Caki2 (cell line): Measurements from ENCODE around the gene LUC7L3. TPM values are rescaled to one million over a fixed set of nuclear protein-coding genes. Genes with fewer than 3 reads are reported as not detected.

Experiments
- DNase-seq: peaks from one replicate; pipeline ENCODE4 v3.0.0-alpha.2; 2015; ENCODE audit warnings: low read depth
- in situ Hi-C: cut with HindIII; loops from 2 replicates; pipeline ENCODE4 v1.10.0; 2016; ENCODE audit warnings: low sequenced_read_pairs, low pct_unique_long_range_greater_than_20kb, mixed read lengths
- total RNA-seq: library from RNA; depleted of rRNA; stranded (reverse); fragments of >200 nt; shearing (Covaris generic); gene quantifications from 2 replicates; pipeline ENCODE4 v1.2.3, GENCODE V29; 2014; ENCODE audit warnings: low replicate concordance

LUC7L3 gene
- total RNA-seq, 1 experiment from 2014 or later, result 9.2 TPM

DNA sequence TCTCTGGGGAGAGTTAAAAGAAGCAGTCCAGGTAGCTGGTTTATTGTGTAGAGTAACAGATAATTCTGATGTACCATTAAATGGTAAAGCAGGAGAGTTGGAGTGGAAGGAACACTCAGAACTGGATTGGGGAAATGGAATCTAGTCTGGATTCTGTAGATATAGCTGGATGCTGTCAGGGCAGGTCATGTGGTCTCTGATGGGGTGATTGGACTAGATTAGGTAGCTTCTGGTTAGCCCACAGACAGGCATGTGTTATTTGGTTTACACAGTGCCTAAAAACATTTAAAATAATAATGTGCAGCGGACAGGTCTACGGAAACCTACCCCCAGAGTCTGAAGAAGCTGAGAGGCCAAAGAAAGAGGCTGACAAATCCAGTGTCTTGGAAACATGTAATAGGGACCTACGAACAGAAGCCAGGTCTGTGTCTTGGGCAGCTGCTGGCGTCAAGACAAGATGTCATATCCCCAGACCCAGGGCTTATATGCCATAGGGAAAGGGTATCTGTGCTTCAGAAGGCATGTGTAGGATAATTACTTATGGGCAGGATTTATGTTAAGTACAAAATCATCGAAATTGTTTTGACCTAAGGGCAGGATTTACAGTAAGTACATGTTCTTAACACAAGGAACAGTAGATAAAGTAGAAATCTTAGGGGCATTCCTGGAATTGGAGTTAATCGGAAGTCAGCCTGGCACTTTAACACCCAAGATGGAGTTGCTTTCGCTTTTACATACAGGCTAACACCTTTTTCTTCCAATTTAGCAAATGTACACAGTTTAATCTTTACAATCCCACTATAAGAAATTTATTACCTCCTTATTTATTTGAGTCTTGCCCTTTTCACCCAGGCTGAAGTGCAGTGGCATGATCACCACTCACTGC lies 12.4 kb downstream of the LUC7L3 start:
- DNase-seq, result no peak
- in situ Hi-C loops, result no loop called here

DNA sequence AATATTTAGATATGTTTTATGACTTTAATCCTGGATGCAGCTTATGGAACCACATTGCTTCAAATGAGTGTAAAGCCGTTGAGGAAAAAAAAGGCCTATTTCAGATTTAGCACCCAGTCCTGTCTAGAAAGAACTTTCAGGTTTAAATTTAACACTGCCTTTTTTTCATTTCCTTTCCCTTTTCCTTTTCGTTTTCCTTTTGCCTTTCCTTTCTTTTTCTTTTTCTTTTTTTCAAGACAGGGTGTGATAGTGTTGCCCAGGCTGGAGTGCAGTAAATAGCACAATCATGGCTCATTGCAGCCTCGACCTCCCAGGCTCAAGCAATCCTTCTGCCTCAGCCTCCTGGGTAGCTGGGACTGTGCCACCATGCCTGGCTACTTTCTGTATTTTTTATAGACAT lies 15.9 kb downstream of the LUC7L3 start:
- in situ Hi-C loops, result no loop called here
- DNase-seq, result no peak

DNA sequence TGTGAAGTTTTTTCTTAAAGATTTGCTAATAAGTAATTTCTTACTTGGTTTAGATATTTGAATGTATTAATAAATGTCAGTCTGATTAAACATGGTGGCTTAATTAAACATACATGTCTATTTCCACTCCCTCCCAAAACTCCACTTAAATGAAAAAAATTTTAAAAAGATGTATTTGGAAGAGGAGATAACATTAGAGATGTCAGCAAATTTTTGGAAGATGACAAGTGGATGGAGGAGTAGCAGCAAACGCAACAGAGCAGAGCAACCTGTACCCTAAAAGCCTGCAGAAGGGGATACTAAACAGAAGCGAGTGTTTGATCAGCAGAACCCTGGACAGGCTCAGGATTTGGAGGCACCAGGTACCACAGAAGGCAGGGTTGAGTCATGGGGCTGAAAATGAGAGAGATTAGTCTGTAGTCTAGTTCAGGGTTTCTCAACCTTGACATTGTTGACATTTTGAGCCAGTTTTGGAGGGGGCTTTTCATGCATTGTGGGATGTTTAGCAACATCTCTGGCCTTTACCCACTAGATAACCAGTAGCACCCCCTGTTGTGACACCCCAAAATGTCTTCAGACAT lies 17.8 kb downstream of the LUC7L3 start:
- no peak for DNase-seq
- in situ Hi-C loops, result no loop called here

DNA sequence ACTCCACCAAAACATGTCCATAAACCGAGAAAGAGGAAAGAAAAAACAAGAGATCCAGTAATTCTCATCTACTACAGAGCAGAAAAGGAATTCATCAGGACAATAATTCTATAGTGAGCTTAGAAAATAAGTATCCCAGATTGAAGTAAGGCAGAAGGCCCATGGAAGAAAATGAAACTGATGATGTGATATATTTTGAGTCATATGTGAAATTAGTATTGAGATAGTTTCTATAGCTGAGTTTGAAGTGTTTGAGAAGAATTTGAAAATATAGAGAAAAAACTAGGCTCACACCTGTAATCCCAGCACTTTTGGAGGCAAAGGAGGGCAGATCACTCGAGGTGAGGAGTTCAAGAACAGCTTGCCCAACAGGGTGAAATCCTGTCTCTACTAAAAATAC lies 19.7 kb downstream of the LUC7L3 start:
- in situ Hi-C loops, result no loop called here
- no peak for DNase-seq

DNA sequence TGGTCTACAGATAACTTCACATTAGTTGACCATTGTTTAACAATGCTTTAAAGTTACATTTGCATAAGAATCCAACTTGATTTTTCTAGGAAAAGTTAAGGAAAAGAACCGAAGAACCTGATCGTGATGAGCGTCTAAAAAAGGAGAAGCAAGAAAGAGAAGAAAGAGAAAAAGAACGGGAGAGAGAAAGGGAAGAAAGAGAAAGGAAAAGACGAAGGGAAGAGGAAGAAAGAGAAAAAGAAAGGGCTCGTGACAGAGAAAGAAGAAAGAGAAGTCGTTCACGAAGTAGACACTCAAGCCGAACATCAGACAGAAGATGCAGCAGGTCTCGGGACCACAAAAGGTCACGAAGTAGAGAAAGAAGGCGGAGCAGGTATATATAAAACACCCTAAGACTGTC lies 26.2 kb downstream of the LUC7L3 start:
- DNase-seq, result no peak
- in situ Hi-C loops, result no loop called here

DNA sequence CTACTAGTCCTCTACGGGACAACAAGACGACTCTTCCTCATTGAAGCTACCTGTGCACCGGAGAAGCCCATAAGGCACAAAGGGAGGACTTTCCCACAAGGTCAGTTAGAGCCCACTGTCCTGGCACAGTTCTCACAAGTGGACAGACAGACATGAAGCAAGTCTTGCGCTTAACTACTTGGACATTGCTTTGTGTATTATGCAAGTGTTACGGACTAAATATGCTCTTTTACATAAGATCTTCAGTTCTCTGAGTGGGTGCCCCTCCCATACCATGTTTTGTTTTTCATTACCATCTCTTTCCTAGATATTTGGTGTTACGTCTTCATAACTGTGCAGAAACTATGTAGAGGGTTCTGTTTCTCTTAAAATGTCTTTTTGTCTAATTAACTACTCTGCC lies 29.8 kb downstream of the LUC7L3 start:
- DNase-seq, result no peak
- in situ Hi-C loops, result no loop called here

DNA sequence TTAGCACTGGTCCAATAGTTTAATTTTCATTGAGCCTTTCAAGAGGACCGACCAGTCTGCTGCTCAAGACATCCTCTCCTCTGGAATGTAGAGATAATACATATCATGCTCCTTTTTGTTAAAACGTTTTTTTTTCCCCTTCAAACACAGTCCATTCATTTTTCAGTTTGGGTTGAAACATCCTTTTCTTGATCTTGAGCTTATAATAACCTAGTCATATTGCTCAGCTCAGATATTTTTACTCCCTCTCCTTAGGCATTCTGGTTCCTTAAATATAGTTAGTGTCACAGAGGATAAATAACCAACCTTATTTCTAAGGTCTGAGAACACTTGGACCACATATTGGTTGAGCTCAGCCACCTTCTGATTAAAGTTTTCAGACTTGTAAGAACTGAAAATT lies 35.1 kb downstream of the LUC7L3 start:
- in situ Hi-C loops, result no loop called here
- DNase-seq, result no peak

DNA sequence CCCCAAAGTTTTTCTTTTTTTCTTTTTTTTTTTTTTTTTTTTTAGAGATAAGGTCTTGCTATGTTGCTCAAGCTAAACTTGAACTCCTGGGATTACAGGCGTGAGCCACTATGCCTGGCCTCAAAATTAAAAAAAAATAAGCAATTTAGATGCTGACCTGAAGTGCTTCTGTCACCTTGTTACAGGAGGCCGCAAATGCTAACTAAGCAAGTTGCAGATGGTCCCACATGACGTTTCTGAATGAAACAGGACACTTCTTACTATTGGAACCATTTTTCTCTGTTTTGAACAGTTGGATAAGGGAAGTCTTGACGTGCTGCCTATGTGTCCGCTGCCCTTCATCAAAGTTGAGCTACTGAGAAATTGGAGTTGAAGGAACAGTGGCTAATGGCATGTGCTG lies 39.1 kb downstream of the LUC7L3 start:
- DNase-seq, result no peak
- in situ Hi-C loops, result no loop called here

DNA sequence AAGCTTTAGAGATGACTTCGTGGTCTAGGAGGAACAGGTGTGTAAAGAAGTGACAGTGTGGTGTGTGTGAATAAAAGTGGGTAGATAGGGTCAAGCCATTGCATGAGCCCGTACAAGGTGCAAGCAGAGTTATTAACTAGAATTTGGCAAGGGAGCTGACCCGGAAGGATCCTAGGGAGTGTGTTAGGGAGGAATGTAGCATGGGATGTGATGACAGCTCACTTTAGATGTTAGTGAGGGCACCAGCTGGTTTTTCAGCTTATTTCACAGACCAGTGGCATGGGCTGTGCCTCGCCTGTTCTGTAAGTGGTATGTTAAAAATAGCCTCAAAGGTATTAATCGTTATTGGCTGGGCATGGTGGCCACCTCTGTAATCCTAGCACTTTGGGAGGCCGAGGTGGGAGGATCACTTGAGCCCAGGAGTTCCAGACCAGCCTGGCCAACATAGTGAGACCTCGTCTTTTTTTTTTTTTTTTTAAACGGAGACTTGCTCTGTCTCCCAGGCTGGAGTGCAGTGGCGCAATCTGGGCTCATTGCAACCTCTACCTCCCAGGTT lies 39.7 kb downstream of the LUC7L3 start:
- in situ Hi-C loops, result no loop called here
- no peak for DNase-seq

DNA sequence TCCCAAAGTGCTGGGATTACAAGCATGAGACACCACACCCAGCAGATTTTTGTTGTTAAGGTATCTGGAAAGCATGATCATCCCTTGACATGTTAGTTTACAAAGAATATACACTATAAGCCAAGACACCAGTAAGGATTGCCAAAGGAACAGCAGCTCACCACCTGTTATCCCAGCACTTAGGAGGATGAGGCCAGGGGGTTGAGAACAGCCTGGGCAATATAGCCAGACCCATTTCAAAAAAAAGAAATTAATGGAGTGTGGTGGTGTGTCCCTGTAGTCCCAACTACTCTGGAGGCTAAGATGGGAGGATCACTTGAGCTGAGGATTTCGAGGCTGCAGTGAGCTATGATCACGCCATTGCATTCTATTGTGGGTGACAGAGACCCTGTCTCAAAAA lies 42.8 kb downstream of the LUC7L3 start:
- in situ Hi-C loops, result no loop called here
- no peak for DNase-seq

DNA sequence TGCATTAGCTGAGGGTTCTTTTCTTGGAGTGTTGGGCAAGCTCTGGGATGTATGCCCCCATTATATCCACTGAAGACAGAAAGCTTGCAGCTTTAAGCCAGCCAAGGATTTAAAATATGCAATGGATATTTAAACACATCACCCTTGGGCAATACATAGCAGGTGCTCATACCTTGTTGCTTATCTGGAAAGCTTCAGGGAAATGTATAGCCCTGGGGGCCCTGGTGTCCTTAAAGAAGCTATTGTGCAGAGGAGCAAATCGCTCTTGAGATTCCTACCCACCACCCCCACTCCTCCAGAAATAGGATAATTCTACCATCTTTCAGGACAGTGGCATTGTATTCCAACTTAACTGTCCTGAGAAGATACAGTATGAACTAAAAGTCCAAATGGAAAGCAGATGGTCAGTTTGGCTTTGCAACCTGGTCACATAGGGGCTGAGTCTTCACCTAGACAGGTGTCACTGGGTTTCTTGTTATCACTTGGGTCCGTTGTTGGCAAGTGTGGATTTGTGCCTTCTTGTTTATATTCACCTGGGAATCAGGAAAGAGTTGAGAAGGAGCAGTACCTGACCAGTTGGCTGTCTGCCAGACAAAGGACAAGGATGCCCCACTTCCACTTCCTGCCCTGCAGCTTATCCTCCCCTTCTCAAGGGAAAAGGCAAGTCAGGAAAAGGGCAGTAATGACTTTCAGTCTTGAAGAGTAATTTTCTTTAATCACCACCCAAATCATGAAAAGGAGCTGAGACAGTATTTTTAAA lies 44.5 kb downstream of the LUC7L3 start:
- DNase-seq, result no peak

DNA sequence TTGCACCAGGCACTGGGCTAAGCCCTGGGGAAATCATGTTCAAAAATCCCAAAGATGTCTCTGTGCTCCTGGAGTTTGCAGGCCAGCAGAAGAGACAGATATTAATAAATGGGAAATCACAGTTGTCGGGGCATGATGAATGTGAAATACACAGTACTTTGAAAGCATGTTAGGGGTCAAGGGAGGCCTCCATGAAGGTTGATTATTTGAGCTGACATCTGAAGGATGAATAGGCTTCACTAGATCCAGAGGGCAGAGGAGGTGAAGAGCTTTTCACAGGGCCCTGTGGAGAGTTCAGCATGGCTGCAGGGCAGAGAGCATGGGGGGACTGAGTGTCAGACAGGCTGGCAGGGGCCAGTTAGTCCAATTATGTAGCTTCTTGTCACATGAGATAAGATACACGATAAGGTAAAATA lies 45.3 kb downstream of the LUC7L3 start:
- no peak for DNase-seq
- in situ Hi-C loops, result no loop called here

More for the DNA sequence above, 44.5 kb downstream of the LUC7L3 start:
- in situ Hi-C loops, result no loop called here

DNA sequence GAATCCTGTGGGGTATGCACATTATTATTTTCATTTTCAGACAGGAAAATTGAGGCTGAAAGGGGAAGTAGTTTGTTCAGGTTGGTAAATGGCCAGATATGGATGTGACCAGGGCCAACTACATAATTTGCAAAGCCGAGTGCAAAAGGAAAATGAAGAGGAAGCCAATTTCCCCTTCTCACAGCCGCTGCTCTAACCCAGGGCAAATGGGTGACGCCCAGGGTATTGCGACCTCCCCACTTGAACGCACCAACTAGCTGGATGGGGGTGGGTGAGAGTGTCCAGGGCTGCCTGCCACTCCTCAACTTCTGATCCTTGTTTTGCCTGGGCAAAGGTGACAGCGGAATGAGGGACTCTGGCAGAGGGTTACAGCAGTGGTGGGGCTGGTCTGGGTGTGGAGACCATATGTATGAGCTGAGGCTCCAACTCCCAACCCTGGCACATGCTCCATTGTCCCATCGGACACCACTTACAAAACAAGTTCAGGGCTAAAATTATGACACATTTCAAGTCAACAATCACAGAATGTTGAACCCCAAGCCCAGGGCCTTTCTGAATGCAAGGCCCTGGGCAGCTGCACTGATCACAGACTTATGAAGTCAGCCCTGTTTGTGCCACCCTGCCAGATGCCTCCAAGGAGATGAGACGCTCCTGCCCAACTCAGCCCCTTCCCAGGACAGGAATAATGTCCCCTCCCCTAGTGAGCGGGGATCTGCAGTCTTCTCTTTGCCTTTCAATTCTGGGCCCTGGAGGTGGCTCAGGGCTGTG lies 46.2 kb downstream of the LUC7L3 start:
- in situ Hi-C loops, result no loop called here
- no peak for DNase-seq

DNA sequence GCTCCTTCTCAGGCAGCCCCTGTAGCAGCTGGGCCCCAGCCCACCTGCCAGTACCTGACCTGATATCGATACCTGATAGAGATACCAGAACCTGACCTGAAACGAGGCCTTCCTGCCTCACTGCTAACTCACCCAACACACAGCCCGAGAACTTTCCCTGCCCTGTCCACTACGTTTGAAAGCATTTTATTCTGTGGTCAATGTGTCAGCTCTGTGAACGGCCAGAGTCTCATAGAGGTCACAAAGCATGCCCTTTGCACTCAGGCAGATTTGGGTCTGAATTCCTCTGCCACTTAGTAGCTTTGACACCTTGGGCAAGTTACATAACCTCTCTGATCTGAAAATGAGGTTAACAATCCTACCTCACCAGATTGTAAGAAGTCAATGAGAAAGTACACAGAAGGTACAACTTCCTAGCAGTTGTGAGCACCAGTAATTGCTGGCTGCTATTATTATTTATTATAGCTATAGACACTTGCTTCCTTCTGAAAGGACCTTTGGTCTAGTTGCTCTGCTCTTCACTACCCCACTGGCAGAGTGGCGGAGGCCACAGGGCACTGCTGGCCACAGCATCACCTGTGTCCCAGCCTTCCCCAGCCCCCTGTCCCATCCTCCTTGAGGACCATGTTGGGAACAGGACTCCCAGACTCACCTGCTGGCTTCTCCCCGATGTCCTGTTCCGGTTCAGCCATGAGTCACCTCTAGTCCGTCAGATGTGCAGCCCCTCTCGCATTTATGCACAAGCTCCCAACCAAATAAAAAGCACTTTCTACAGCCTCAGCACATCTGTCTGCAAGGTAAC lies 47.0 kb downstream of the LUC7L3 start:
- no peak for DNase-seq
- in situ Hi-C loops, result no loop called here

DNA sequence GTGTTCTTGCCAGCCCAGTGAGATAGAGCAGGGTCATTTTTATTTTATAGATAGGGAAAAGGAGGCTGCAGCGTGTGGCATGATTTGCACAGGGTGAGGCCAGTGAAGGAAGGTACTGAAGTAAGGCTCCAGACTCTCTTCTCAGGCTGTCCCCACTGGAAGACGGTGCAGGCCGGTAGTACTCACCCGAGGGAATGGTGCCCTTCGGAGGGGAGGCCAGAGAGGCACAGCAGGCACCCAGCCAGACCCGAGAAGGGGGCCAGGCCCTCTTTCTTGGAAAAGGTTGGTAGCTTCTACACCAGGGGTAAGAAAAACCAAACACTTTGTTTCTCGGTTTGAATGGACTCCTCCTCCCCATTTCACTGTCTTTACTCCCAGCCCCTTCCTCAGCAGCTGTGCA lies 47.6 kb downstream of the LUC7L3 start:
- in situ Hi-C loops, result no loop called here
- no peak for DNase-seq

DNA sequence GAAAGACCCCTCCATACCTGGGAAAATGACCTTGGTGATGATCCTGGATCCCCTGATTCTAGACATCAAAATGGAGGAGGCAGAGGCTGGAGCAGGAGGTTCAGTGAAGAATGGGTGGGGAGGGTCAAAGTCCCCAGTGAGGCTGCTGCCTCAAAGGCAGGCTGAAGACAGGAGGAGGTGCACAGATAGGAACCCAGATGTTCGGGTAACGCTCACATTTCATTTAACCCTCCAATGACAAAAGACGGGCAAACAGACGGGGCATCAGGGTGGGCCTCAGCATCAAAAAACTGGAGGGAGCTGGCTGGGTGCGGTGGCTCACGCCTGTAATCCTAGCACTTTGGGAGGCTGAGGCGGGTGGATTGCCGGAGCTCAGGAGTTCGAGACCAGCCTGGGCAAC lies 48.0 kb downstream of the LUC7L3 start, which contains the start of gene ANKRD40CL:
ANKRD40CL (minus strand) TSS at position 73 of the 400 bp plus-strand sequence. CDS start 605 bp downstream, outside the sequence.
- DNase-seq, result no peak
- in situ Hi-C loops, result no loop called here

DNA sequence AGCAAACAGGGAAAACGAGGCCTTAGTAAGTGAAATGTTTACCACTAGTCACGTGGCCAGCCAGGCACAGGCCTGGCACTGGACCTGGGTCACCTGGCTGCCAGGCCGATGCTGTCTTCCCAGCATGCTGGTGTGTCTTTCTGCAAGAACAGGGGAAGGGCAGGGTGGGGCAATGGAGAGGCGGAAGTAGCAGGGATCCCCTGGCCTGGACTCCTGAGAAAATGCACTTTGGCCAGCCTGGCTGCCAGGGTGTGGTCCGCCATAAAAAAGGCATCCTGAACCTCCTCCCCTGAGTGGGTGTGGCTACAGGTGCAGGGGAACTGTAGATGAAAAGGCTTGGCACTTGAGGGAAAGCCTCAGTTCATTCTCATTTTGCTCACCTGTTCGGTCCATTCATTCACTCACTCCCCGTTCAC lies 49.0 kb downstream of the LUC7L3 start:
- DNase-seq, result no peak
- in situ Hi-C loops, result no loop called here
